Activated CD4-positive, alpha-beta T cell treated with anti-CD3 and anti-CD28 coated beads, Interleukin-2, amount 10 ng/mL, durations not matched to agents 24 days and 14 days (primary cell): ENCODE data around the gene PRSS12. TPM values are rescaled to one million over a fixed set of nuclear protein-coding genes. Genes with fewer than 3 reads are reported as not detected.
"Not testable (repeated sequence)": the region's sequence is repeated elsewhere in the genome, so short reads cannot be mapped to it uniquely, and the experiment has no call there.

Source experiments
- DNase-seq: peaks from one replicate; pipeline ENCODE4 v3.0.0; 2022
- H3K27ac Mint-ChIP-seq: one replicate; pipeline ENCODE4 v1.8.0; 2022; ENCODE audit warnings: mild to moderate bottlenecking, mixed read lengths
- H3K27me3 Mint-ChIP-seq: one replicate; pipeline ENCODE4 v1.8.0; 2022; ENCODE audit warnings: mixed read lengths
- H3K36me3 Mint-ChIP-seq: one replicate; pipeline ENCODE4 v1.8.0; 2022; ENCODE audit warnings: low read depth, mild to moderate bottlenecking, mixed read lengths
- H3K4me1 Mint-ChIP-seq: one replicate; pipeline ENCODE4 v1.8.0; 2021; ENCODE audit warnings: mixed read lengths
- H3K4me3 Mint-ChIP-seq: one replicate; pipeline ENCODE4 v1.8.0; 2022; ENCODE audit warnings: mild to moderate bottlenecking, moderate library complexity, mixed read lengths
- H3K9me3 Mint-ChIP-seq: one replicate; pipeline ENCODE4 v1.8.0; 2021; ENCODE audit warnings: mixed read lengths
- intact Hi-C: fragments of 100-400 bp; cut with micrococcal nuclease; formaldehyde crosslinking; loops from one replicate; pipeline ENCODE4 v1.15.1; 2023
- total RNA-seq: library from RNA; stranded (reverse); gene quantifications from 2 replicates; pipeline ENCODE4 v1.2.3, GENCODE V29; 2022

PRSS12 gene
- total RNA-seq, 1 donor from 2014 or later: not detected

DNA sequence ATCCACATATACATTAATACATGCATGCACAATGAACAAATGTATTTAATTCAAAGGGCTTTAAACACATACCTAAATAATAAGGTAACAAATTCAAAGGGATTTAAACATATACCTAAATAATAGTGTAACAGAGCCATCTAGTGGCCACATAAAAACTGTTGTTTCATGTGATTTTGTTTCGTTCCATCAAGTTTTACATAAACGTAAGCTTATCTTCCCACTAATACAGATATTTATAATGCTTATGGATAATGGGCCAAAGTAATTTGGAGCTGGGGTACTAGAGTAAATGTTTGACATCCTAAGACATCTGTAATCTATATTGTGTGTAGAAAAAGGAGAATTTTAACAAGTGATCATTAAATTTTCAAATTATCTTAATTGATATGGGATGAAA, 82.3 kb downstream of the PRSS12 start:
- Mint-ChIP-seq H3K9me3 (no peaks in the 10 kb centered on the region), H3K4me3 (no peak overlapping the region), H3K27ac (no peak overlapping the region), H3K36me3 (no peaks in the 10 kb centered on the region), H3K27me3 (peaks cover 5% of the 10 kb centered on the region), H3K4me1 (no peaks in the 10 kb centered on the region)
- DNase-seq: peak; percentile 65
- intact Hi-C loops: loop anchor here (2.0 to 5.0 kb wide), 3 partner anchors 194 to 1912 kb away; no protein-coding TSS in a partner anchor

- H3K9me3 Mint-ChIP-seq: no peaks in the 10 kb centered on the region
- H3K36me3 Mint-ChIP-seq: no peaks in the 10 kb centered on the region
- H3K4me1 Mint-ChIP-seq: no peaks in the 10 kb centered on the region
- no peak for DNase-seq
- H3K27me3 Mint-ChIP-seq: peaks cover 12% of the 10 kb centered on the region
- intact Hi-C loops: no loop called here
- H3K4me3 Mint-ChIP-seq: no peak overlapping the region
- no peak overlapping the region for H3K27ac Mint-ChIP-seq
These were observed 84.0 kb downstream of the PRSS12 start for GRCh38 chr4:118268780-118269179.

GRCh38 chr4:118266145-118266496, 86.7 kb downstream of the PRSS12 start:
- H3K36me3 Mint-ChIP-seq, H3K9me3 Mint-ChIP-seq, H3K4me1 Mint-ChIP-seq, DNase-seq, H3K27ac Mint-ChIP-seq, intact Hi-C loops: not testable (repeated sequence)
- Mint-ChIP-seq H3K27me3 (peaks cover 18% of the 10 kb centered on the region), H3K4me3 (peak overlapping the region; percentile 44)

GRCh38 chr4:118265312-118266144, 87.3 kb downstream of the PRSS12 start:
- DNase-seq: peak; percentile 80
- intact Hi-C loops: no loop called here
- no peaks in the 10 kb centered on the region for H3K36me3 Mint-ChIP-seq
- peaks cover 18% of the 10 kb centered on the region for H3K27me3 Mint-ChIP-seq
- peak overlapping the region; percentile 73 for H3K4me3 Mint-ChIP-seq
- no peaks in the 10 kb centered on the region for H3K4me1 Mint-ChIP-seq
- no peak overlapping the region for H3K27ac Mint-ChIP-seq
- H3K9me3 Mint-ChIP-seq: no peaks in the 10 kb centered on the region

GRCh38 chr4:118264096-118264495, 88.7 kb downstream of the PRSS12 start:
- intact Hi-C loops: no loop called here
- no peaks in the 10 kb centered on the region for H3K36me3 Mint-ChIP-seq
- H3K27ac Mint-ChIP-seq: no peak overlapping the region
- no peak overlapping the region for H3K4me3 Mint-ChIP-seq
- no peaks in the 10 kb centered on the region for H3K9me3 Mint-ChIP-seq
- peaks cover 21% of the 10 kb centered on the region for H3K27me3 Mint-ChIP-seq
- no peak for DNase-seq
- no peaks in the 10 kb centered on the region for H3K4me1 Mint-ChIP-seq

DNA sequence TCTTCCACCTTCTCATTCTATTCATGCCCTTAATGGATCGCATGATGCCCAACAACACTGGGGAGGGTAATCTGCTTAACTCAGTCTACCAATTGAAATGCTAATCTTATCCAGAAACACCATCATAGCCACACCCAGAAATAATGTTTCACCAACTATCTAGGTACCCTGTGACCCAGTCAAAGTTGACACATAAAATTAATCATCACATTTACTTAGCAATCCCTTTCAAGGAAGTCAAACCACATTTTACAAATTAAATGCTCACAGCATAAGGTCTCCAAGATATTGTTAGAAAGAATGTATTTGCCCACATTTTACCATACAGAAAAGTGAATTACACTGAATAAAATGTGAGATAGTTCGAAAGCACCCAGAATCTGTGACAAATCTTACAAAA, 92.5 kb downstream of the PRSS12 start:
- H3K9me3 Mint-ChIP-seq: no peaks in the 10 kb centered on the region
- intact Hi-C loops: no loop called here
- H3K27ac Mint-ChIP-seq: no peak overlapping the region
- no peak overlapping the region for H3K4me3 Mint-ChIP-seq
- H3K4me1 Mint-ChIP-seq: no peaks in the 10 kb centered on the region
- peaks cover 22% of the 10 kb centered on the region for H3K27me3 Mint-ChIP-seq
- no peaks in the 10 kb centered on the region for H3K36me3 Mint-ChIP-seq
- DNase-seq: no peak

DNA sequence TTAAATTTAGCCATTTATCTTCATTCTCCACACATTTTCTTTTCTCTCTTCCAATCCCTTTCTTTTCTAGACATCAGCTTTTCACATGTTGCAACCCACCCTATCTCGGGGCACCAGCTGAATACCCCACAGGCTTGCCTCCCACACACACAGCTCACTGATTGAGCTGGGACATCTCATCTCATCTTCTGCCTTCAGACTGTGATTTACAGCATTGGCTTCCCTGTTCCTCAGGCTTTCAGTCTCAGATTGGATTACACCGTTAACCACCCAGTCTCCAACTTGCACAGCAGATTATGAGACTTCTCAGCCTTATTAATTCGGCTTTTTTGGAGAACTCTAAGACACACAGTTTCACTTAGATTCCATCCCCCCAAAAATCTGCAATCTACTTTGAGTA, 93.7 kb downstream of the PRSS12 start:
- intact Hi-C loops: no loop called here
- Mint-ChIP-seq H3K4me3 (no peak overlapping the region), H3K9me3 (no peaks in the 10 kb centered on the region), H3K36me3 (no peaks in the 10 kb centered on the region), H3K4me1 (no peaks in the 10 kb centered on the region), H3K27me3 (peaks cover 19% of the 10 kb centered on the region), H3K27ac (no peak overlapping the region)
- no peak for DNase-seq

DNA sequence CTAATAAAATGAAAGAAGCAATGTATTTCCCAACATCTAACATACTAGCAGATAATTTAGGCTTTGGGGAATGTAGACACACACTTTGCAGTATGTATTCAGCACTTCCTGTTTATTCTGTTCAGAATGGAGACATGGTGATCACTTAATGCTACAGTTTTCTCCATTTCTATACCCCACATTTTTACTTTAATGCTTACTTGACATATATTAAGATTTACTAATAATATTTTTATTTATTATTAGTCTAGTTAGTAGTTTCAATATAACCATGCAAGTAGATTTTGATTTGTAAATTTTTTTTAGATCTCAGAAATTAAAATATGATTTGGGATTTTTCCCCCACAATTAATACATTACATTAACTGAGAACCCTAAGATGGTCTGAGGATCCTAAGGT, 98.4 kb downstream of the PRSS12 start:
- Mint-ChIP-seq H3K36me3 (no peaks in the 10 kb centered on the region), H3K4me1 (no peaks in the 10 kb centered on the region), H3K27ac (no peak overlapping the region), H3K4me3 (no peak overlapping the region), H3K27me3 (peaks cover 6% of the 10 kb centered on the region), H3K9me3 (no peaks in the 10 kb centered on the region)
- intact Hi-C loops: no loop called here
- no peak for DNase-seq

DNA sequence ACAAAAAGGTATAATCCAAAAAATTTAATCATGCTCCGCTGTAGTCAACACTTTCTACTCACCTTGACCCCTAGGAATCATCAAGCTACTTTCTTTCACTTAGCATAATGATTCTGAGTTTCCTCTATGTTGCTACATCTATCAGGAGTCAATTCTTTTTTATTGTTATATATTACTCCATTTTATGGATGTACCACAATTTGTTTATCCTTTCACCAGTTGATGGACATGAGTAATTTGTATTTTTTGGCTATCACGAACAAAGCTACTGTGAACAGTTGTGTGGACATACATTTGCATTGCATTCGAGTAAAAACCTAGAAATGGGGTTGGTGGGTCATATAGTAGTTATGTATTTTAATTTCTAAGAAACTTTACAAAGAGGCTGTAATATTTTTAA, 102.9 kb downstream of the PRSS12 start:
- H3K4me3 Mint-ChIP-seq: no peak overlapping the region
- H3K4me1 Mint-ChIP-seq: no peaks in the 10 kb centered on the region
- no peaks in the 10 kb centered on the region for H3K36me3 Mint-ChIP-seq
- intact Hi-C loops: no loop called here
- H3K27ac Mint-ChIP-seq: no peak overlapping the region
- peaks cover 4% of the 10 kb centered on the region for H3K9me3 Mint-ChIP-seq
- DNase-seq: no peak
- no peaks in the 10 kb centered on the region for H3K27me3 Mint-ChIP-seq

DNA sequence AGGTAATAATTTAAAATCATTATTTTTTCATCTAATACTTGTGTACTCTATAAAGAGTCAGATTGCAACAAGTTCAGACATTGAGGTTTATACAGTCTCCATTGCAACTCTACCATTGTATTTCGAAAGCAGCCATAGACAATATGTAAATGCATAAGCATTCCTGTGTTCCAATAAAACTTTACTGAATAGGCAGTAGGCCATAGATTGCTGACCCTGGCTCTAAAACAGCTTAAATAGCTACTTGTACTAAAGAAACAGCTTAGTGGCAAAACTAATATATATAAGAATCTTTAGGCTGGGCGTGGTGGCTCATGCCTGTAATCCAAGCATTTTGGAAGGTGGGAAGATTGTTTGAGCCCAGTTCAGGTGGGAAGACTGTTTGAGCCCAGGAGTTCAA, 115.3 kb downstream of the PRSS12 start:
- intact Hi-C loops: no loop called here
- Mint-ChIP-seq H3K27me3 (peaks cover 9% of the 10 kb centered on the region), H3K4me1 (no peaks in the 10 kb centered on the region), H3K36me3 (no peaks in the 10 kb centered on the region), H3K9me3 (no peaks in the 10 kb centered on the region), H3K27ac (no peak overlapping the region), H3K4me3 (no peak overlapping the region)
- no peak for DNase-seq

DNA sequence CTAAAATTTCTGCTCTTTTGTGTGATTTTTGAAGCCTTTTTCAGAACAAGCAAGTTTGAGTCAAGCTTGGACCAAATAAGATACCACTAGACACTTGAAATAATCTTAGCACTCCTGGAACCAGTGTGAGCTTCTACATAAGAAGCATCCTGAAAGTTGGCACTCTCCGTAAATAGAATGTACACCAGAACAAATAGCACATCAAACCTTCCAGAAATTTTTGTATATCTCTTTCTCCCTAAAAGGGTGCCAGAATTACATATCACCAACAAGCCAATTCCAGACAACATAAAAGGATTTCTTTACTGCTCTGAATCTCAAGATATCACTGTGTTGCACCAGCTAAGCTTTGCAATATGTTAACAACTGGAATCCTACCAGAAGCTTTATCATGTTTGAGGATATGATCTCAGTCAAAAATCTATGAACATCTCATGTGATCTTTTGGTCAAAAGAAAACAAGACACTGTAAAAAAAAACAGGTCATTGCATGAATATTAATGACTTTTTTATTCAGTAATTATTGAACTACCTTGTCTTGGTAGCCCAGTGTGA, 117.2 kb downstream of the PRSS12 start:
- Mint-ChIP-seq H3K36me3 (no peaks in the 10 kb centered on the region), H3K4me3 (no peak overlapping the region), H3K9me3 (no peaks in the 10 kb centered on the region), H3K27ac (no peak overlapping the region), H3K27me3 (peaks cover 10% of the 10 kb centered on the region), H3K4me1 (no peaks in the 10 kb centered on the region)
- intact Hi-C loops: no loop called here
- no peak for DNase-seq
